Kidney epithelial cell (primary cell): Measurements from ENCODE around the gene SEC14L2. TPM values are rescaled to one million over a fixed set of nuclear protein-coding genes. Genes with fewer than 3 reads are reported as not detected.

Source experiments
- DNase-seq: peaks from one replicate; pipeline ENCODE4 v3.0.0-alpha.2; 2010; ENCODE audit warnings: low read depth
- H3K27me3 ChIP-seq: 2 replicates; pipeline ENCODE4 v1.6.0; 2011; ENCODE audit warnings: low read length; ENCODE audit not compliant: control insufficient read depth, insufficient read depth
- H3K36me3 ChIP-seq: 2 replicates; pipeline ENCODE4 v1.5.1; 2011; ENCODE audit warnings: low read length; ENCODE audit not compliant: control insufficient read depth, insufficient read depth
- H3K4me3 ChIP-seq: 2 replicates; pipeline ENCODE4 v1.5.1; 2011; ENCODE audit warnings: low read depth, mild to moderate bottlenecking, control low read depth, low read length
- total RNA-seq: library from RNA; depleted of rRNA; stranded (reverse); fragments of >200 nt; gene quantifications from 2 replicates; pipeline ENCODE4 v1.2.3, GENCODE V29; 2015
- TF ChIP-seq, protein P1 (sequence below): IDR thresholded peaks from 2 replicates; pipeline ENCODE4 v1.5.1; 2011; ENCODE audit warnings: mild to moderate bottlenecking, moderate library complexity, low read length, control low read depth, inconsistent platforms; ENCODE audit not compliant: insufficient read depth, poor library complexity, severe bottlenecking

SEC14L2 gene
- total RNA-seq, 1 donor from 2014 or later, result 31.7 TPM

DNA sequence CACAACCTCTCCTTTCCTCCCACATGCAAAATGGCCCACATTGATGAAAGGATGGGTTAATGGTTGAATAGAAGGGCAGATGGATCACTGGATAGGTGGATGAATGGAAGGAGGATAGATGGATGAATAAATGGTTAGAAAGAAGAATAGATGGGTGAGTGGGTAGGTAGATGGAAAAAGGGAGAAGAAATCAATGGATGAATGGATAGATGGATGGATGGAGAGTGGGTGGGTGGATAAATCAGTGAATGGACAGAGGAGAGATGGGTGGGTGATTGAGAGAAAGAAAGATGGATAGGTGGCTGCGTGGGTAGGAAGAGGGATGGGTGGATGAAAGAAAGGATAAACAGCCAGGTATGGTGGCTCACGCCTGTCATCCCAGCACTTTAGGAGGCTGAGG is 73.8 kb downstream of the SEC14L2 start:
- TF ChIP-seq, protein P1, sequence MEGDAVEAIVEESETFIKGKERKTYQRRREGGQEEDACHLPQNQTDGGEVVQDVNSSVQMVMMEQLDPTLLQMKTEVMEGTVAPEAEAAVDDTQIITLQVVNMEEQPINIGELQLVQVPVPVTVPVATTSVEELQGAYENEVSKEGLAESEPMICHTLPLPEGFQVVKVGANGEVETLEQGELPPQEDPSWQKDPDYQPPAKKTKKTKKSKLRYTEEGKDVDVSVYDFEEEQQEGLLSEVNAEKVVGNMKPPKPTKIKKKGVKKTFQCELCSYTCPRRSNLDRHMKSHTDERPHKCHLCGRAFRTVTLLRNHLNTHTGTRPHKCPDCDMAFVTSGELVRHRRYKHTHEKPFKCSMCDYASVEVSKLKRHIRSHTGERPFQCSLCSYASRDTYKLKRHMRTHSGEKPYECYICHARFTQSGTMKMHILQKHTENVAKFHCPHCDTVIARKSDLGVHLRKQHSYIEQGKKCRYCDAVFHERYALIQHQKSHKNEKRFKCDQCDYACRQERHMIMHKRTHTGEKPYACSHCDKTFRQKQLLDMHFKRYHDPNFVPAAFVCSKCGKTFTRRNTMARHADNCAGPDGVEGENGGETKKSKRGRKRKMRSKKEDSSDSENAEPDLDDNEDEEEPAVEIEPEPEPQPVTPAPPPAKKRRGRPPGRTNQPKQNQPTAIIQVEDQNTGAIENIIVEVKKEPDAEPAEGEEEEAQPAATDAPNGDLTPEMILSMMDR, result no peak
- H3K27me3 ChIP-seq, result peaks cover 11% of the 10 kb centered on the region
- no peak overlapping the region for H3K4me3 ChIP-seq
- no peak for DNase-seq
- no peaks in the 10 kb centered on the region for H3K36me3 ChIP-seq

DNA sequence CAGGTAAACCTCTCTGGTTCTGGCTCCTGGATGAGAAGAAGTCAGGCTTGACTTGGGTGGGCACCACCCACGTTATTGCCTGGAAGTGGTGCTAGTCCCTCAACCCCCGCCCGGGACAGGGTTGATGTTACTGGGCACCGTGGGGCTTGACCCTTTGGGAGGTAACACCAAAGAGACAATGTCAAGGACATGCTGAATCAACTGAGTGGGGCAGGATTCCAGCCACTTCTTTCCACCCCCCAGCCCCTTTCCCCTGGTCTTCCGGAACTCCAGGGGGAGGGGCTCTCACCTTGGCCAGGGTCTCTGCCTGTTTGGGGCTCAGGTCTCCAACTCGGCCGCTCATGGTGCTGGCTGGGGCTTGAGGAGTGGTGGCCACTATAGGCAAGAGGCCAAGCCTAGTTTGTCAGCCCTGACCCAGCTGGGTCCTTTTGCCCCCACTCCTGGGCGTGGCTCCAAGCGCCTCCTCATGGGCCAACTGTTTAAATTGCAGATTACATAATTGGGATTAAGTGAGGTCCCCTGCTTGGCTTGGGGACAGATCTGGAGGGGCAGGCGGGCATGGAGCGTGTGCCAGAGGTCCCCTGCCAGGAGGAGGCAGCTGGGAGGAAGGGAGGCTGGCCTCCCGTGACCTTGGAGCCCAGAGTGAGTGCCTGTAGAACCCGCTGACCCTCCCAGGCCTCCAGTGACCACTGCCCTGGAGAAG is 74.9 kb downstream of the SEC14L2 start, which contains the start of gene SEC14L3:
SEC14L3 (minus strand) TSS at position 402 of the 703 bp plus-strand sequence; CDS start at position 343, 59 bp downstream.
- TF ChIP-seq, protein P1, result no peak
- DNase-seq, result no peak
- H3K36me3 ChIP-seq, result no peaks in the 10 kb centered on the region
- peaks cover 9% of the 10 kb centered on the region for H3K27me3 ChIP-seq
- no peak within 1 kb of the TSS for H3K4me3 ChIP-seq

DNA sequence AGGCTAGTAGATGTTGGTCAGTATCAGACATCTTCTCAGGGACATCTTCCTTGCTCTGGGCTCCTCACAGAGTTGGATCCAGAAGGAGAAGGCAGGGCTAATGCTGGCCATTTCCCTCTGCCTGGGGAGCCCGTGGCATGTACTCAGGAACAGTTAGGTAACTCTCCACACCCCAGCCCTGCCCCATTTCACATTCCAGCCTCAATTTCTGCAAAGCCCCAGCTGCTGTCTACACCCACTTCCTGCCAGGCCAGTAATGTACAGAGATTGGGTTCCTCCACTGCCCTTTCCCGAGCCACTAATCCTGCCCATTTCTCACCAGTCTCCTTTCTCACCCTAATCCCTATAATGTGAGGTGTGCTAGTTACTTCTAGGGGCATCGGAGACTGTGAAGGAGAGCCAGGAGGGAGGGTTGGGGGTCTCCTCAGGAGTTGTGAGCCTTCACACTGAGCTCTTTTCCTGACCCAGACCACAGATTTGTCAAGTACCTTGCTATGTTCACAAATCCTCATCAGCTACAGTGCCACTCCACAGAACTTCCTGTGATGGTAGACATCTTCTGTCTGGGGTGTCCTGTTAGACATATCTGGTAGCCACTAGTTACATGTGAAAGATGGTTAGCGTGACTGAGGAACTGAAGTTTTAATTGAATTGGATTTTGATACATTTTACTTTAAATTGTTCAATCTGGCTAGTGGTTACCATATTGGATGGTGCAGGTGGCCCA is 76.3 kb downstream of the SEC14L2 start:
- H3K4me3 ChIP-seq, result no peak overlapping the region
- TF ChIP-seq, protein P1, result no peak
- DNase-seq, result no peak
- H3K27me3 ChIP-seq, result peaks cover 9% of the 10 kb centered on the region
- no peaks in the 10 kb centered on the region for H3K36me3 ChIP-seq

DNA sequence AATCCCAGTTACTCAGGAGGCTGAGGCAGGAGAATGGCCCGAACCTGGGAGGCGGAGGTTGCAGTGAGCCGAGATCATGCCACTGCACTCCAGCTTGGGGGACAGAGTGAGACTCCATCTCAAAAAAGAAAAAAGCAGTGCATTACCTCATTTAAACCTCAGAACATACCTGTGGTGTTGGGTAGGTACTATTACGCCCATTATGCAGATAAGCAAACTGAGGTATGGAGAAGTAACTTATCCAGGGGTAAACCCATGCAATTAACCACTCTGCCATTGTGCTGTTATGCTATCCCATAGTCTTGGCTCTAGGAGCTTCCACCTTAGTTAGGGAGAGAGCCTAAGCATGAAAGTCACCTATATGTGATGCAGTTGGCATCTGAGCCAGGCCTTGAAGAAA is 77.3 kb downstream of the SEC14L2 start:
- Histone ChIP-seq H3K27me3 (peaks cover 7% of the 10 kb centered on the region), H3K36me3 (no peaks in the 10 kb centered on the region)

More for the DNA sequence above, 77.3 kb downstream of the SEC14L2 start:
- DNase-seq, result no peak
- H3K4me3 ChIP-seq, result no peak overlapping the region
- TF ChIP-seq, protein P1, result no peak

Other genes starting within 250 kb of the SEC14L2 start
- gene LIF, start 150.3 kb upstream of the SEC14L2 start, total RNA-seq, result 108 and 112 TPM in 2 replicates
- gene OSM, start 130.2 kb upstream of the SEC14L2 start, total RNA-seq, result not detected in 2 replicates
- gene CASTOR1, start 107.5 kb upstream of the SEC14L2 start, total RNA-seq, result 10.5 and 18.7 TPM in 2 replicates
- 21.6 and 23.9 TPM in 2 replicates for gene TBC1D10A, start 70.1 kb upstream of the SEC14L2 start, total RNA-seq
- 50.2 and 54.8 TPM in 2 replicates for gene SF3A1, start 40.1 kb upstream of the SEC14L2 start, total RNA-seq
- gene CCDC157, start 40.0 kb upstream of the SEC14L2 start, total RNA-seq, result 13.1 and 14.6 TPM in 2 replicates
- 26.9 and 34.2 TPM in 2 replicates for gene RNF215, start 9.6 kb upstream of the SEC14L2 start, total RNA-seq
- 36.4 and 43.4 TPM in 2 replicates for gene MTFP1, start 28.8 kb downstream of the SEC14L2 start, total RNA-seq
- gene SEC14L3, start 75.0 kb downstream of the SEC14L2 start, total RNA-seq, result not detected in 2 replicates
- gene SEC14L4, start 108.7 kb downstream of the SEC14L2 start, total RNA-seq, result 0.08 TPM in 1 of 2 replicates, not detected in the other
- 3.7 and 5.8 TPM in 2 replicates for gene SEC14L6, start 149.7 kb downstream of the SEC14L2 start, total RNA-seq
- 2.5 and 4.0 TPM in 2 replicates for gene GAL3ST1, start 177.6 kb downstream of the SEC14L2 start, total RNA-seq
- gene PES1, start 194.9 kb downstream of the SEC14L2 start, total RNA-seq, result 93.9 and 99.0 TPM in 2 replicates
- 6.5 and 6.7 TPM in 2 replicates for gene TCN2, start 210.2 kb downstream of the SEC14L2 start, total RNA-seq
- 8.3 and 14.9 TPM in 2 replicates for gene SLC35E4, start 238.8 kb downstream of the SEC14L2 start, total RNA-seq